PFSK-1 (cell line): ENCODE data around the gene SRPK2.

Experiments used
- SIN3A ChIP-seq: IDR thresholded peaks from 2 replicates; pipeline ENCODE4 v1.6.1; 2012; ENCODE audit warnings: mild to moderate bottlenecking, low read length, moderate library complexity, borderline replicate concordance; ENCODE audit not compliant: insufficient read depth
- TF ChIP-seq, protein P1 (sequence below), 2 experiments: IDR thresholded peaks; 2 replicates each; pipeline versions ENCODE4 v1.6.1 to v1.8.0; 2011 to 2012; ENCODE audit warnings: low read depth in 2 of 2, low read length in 2 of 2, control low read depth in 1 of 2, inconsistent platforms in 1 of 2, mild to moderate bottlenecking in 1 of 2, moderate library complexity in 1 of 2; ENCODE audit not compliant: insufficient read depth in 1 of 2

DNA sequence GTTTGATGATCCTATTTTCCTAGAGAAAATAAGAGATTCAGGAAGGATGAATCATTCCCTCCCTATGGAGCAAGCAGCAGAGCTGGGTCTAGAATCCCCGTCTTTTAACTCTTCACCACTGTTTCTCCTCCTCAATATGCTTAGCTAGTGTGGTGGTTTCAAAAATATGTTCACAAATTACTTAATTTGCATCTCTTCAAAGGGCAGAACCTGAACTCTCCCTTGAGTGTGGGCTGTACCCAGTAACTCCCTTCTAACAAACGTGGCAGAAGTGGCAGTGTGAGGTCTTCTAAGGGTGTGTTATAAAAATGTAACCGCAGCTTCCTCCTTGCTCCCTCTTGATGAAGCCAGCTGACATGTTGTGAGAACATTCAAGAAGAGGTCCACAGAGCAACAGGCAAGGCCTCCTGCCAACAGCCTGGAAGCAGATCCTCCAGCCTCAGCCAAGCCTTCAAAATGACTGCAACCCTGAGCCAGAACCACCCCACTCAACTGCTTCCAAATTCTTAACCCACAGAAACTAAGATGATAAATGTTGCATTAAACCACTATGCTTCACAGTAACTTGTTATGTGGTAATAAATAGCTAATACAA is 36.6 kb downstream of the SRPK2 start:
- TF ChIP-seq, protein P1, sequence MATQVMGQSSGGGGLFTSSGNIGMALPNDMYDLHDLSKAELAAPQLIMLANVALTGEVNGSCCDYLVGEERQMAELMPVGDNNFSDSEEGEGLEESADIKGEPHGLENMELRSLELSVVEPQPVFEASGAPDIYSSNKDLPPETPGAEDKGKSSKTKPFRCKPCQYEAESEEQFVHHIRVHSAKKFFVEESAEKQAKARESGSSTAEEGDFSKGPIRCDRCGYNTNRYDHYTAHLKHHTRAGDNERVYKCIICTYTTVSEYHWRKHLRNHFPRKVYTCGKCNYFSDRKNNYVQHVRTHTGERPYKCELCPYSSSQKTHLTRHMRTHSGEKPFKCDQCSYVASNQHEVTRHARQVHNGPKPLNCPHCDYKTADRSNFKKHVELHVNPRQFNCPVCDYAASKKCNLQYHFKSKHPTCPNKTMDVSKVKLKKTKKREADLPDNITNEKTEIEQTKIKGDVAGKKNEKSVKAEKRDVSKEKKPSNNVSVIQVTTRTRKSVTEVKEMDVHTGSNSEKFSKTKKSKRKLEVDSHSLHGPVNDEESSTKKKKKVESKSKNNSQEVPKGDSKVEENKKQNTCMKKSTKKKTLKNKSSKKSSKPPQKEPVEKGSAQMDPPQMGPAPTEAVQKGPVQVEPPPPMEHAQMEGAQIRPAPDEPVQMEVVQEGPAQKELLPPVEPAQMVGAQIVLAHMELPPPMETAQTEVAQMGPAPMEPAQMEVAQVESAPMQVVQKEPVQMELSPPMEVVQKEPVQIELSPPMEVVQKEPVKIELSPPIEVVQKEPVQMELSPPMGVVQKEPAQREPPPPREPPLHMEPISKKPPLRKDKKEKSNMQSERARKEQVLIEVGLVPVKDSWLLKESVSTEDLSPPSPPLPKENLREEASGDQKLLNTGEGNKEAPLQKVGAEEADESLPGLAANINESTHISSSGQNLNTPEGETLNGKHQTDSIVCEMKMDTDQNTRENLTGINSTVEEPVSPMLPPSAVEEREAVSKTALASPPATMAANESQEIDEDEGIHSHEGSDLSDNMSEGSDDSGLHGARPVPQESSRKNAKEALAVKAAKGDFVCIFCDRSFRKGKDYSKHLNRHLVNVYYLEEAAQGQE (IDR thresholded peaks at IDR 0.05; ENCODE audit: insufficient read depth in 1 of 2, low read depth in 2 of 2, low read length in 2 of 2), result no peak
- TF ChIP-seq SIN3A, result no peak
